ENCODE measurements around the gene SPATA31C1. TPM values are rescaled to one million over a fixed set of nuclear protein-coding genes. Genes with fewer than 3 reads are reported as not detected.

The SPATA31C1 gene
- total RNA-seq, 4 donors from 2014 or later: not detected

- H3K4me3 ChIP-seq: no peak overlapping the region
- TF ChIP-seq POLR2A (IDR thresholded peaks at IDR 0.05): no peak
- no peak for TF ChIP-seq POLR2AphosphoS5 (IDR thresholded peaks at IDR 0.05)
- no peak for TF ChIP-seq EP300 (IDR thresholded peaks at IDR 0.05)
- TF ChIP-seq CTCF (IDR thresholded peaks at IDR 0.05): no peak
- H3K9me3 ChIP-seq: peaks cover 0 to 10% (median 0%) of the 10 kb centered on the region in 3 donors
- H3K27me3 ChIP-seq: peaks cover 33% of the 10 kb centered on the region
- 73 to 88% methylated on average over 1 of the region's 1 CpG for WGBS, 2 donors (ENCODE audit: low coverage in 1 of 2)
- no peaks in the 10 kb centered on the region for H3K4me1 ChIP-seq
- ATAC-seq: no peak
- H3K27ac ChIP-seq: no peak overlapping the region
- H3K36me3 ChIP-seq: no peaks in the 10 kb centered on the region
Measured at GRCh38 chr9:87950296-87950695, 32.5 kb downstream of the SPATA31C1 start.

GRCh38 chr9:87950765-87951488 lies 33.2 kb downstream of the SPATA31C1 start:
- Histone ChIP-seq H3K36me3 (no peaks in the 10 kb centered on the region), H3K9me3 (peaks cover 0 to 10% (median 0%) of the 10 kb centered on the region in 3 donors), H3K4me3 (no peak overlapping the region), H3K27me3 (peaks cover 28% of the 10 kb centered on the region), H3K4me1 (no peaks in the 10 kb centered on the region), H3K27ac (no peak overlapping the region)
- no peak for TF ChIP-seq POLR2AphosphoS5 (IDR thresholded peaks at IDR 0.05)
- peak in 3 of 4 experiments; percentile 6 to 44 (median 13) for TF ChIP-seq CTCF (IDR thresholded peaks at IDR 0.05)
- no peak for ATAC-seq
- WGBS, 2 donors (ENCODE audit: low coverage in 1 of 2): 70 to 83% methylated on average over 1 to 3 of the region's 4 CpGs

GRCh38 chr9:87954230-87954629 lies 36.5 kb downstream of the SPATA31C1 start:
- WGBS, 2 donors (ENCODE audit: low coverage in 1 of 2): 80% methylated on average over 3 of the region's 3 CpGs; no CpG with 5 or more reads in 1 of the 2 donors
- no peaks in the 10 kb centered on the region for H3K36me3 ChIP-seq
- no peak for ATAC-seq

GRCh38 chr9:87957839-87958238 lies 40.1 kb downstream of the SPATA31C1 start:
- no peaks in the 10 kb centered on the region for H3K36me3 ChIP-seq
- H3K27ac ChIP-seq: no peak overlapping the region
- no peaks in the 10 kb centered on the region for H3K4me1 ChIP-seq
- no peaks in the 10 kb centered on the region for H3K9me3 ChIP-seq
- H3K4me3 ChIP-seq: no peak overlapping the region
- WGBS, 2 donors (ENCODE audit: low coverage in 1 of 2): 90 to 92% methylated on average over 5 to 6 of the region's 7 CpGs
- H3K27me3 ChIP-seq: no peaks in the 10 kb centered on the region
- ATAC-seq: no peak
- TF ChIP-seq CTCF (IDR thresholded peaks at IDR 0.05): no peak
- no peak for TF ChIP-seq POLR2AphosphoS5 (IDR thresholded peaks at IDR 0.05)
- TF ChIP-seq EP300 (IDR thresholded peaks at IDR 0.05): no peak
- no peak for TF ChIP-seq POLR2A (IDR thresholded peaks at IDR 0.05)

More at GRCh38 chr9:87954230-87954629, 36.5 kb downstream of the SPATA31C1 start:
- Histone ChIP-seq H3K9me3 (peaks cover 0 to 10% (median 0%) of the 10 kb centered on the region in 3 donors), H3K4me3 (no peak overlapping the region), H3K4me1 (no peaks in the 10 kb centered on the region), H3K27ac (no peak overlapping the region), H3K27me3 (peaks cover 23% of the 10 kb centered on the region)
- TF ChIP-seq EP300 (IDR thresholded peaks at IDR 0.05) (no peak), POLR2AphosphoS5 (IDR thresholded peaks at IDR 0.05) (no peak), POLR2A (IDR thresholded peaks at IDR 0.05) (no peak), CTCF (IDR thresholded peaks at IDR 0.05) (no peak)

GRCh38 chr9:87958591-87958990 lies 40.8 kb downstream of the SPATA31C1 start:
- H3K27me3 ChIP-seq: no peaks in the 10 kb centered on the region
- H3K4me3 ChIP-seq: no peak overlapping the region
- no peak for ATAC-seq
- H3K9me3 ChIP-seq: no peaks in the 10 kb centered on the region
- H3K27ac ChIP-seq: no peak overlapping the region
- WGBS, 2 donors (ENCODE audit: low coverage in 1 of 2): 100% methylated on average over 1 of the region's 1 CpG
- H3K4me1 ChIP-seq: no peaks in the 10 kb centered on the region
- no peaks in the 10 kb centered on the region for H3K36me3 ChIP-seq
- TF ChIP-seq EP300 (IDR thresholded peaks at IDR 0.05): no peak
- no peak for TF ChIP-seq POLR2AphosphoS5 (IDR thresholded peaks at IDR 0.05)
- TF ChIP-seq POLR2A (IDR thresholded peaks at IDR 0.05): no peak
- no peak for TF ChIP-seq CTCF (IDR thresholded peaks at IDR 0.05)
